GM12874 (cell line): Measurements from ENCODE around the gene FBXL16.

Experiments used
- TF ChIP-seq, protein P1 (sequence below): IDR thresholded peaks from 2 replicates; pipeline ENCODE4 v1.5.1; 2011; ENCODE audit warnings: low read depth, mild to moderate bottlenecking, control low read depth, low read length, moderate library complexity; ENCODE audit not compliant: insufficient read depth

The FBXL16 gene

DNA sequence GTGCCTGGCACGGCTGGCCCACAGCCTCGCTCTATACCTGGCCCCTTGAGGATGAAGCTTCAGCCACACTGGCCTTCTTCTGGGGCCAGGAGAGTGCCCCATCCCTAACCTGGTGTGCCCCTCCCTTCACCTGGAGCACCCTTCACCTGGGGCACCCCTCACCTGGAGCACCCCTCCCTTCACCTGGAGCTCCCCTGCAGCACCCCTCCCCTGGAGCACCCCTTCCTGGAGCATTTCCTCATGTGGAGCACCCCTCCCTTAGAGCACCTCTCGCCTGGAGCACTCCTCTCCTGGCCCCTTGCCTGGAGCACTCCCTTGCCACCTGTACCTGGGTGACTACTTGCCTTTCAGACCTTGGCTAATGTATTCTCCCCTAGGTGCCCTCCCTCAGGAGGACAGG, 2.4 kb upstream of the FBXL16 start:
- TF ChIP-seq, protein P1, sequence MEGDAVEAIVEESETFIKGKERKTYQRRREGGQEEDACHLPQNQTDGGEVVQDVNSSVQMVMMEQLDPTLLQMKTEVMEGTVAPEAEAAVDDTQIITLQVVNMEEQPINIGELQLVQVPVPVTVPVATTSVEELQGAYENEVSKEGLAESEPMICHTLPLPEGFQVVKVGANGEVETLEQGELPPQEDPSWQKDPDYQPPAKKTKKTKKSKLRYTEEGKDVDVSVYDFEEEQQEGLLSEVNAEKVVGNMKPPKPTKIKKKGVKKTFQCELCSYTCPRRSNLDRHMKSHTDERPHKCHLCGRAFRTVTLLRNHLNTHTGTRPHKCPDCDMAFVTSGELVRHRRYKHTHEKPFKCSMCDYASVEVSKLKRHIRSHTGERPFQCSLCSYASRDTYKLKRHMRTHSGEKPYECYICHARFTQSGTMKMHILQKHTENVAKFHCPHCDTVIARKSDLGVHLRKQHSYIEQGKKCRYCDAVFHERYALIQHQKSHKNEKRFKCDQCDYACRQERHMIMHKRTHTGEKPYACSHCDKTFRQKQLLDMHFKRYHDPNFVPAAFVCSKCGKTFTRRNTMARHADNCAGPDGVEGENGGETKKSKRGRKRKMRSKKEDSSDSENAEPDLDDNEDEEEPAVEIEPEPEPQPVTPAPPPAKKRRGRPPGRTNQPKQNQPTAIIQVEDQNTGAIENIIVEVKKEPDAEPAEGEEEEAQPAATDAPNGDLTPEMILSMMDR, result no peak

DNA sequence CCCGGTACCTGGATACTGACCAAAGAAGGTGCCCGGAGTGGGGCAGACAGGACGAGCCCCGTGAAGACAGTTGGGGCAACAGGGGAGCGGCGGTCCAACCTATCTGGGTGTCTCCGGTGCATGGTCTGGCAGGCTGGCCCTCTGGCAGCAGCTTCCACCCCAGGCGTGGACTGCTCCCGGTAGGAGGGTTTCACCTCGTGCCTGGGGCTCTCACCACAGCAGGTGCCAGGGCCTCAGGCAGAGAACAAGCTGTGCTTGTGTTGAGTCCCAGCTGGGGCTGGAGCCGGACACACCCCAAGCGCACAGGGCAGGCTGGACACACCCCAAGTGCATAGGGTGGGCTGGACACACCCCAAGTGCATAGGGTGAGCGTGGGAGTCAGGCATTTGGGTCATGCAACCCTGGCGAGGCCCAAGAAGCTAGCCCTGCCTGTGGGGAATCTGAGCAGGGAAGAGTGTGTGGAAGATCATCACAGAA, 1.5 kb upstream of the FBXL16 start:
- TF ChIP-seq, protein P1, result no peak

DNA sequence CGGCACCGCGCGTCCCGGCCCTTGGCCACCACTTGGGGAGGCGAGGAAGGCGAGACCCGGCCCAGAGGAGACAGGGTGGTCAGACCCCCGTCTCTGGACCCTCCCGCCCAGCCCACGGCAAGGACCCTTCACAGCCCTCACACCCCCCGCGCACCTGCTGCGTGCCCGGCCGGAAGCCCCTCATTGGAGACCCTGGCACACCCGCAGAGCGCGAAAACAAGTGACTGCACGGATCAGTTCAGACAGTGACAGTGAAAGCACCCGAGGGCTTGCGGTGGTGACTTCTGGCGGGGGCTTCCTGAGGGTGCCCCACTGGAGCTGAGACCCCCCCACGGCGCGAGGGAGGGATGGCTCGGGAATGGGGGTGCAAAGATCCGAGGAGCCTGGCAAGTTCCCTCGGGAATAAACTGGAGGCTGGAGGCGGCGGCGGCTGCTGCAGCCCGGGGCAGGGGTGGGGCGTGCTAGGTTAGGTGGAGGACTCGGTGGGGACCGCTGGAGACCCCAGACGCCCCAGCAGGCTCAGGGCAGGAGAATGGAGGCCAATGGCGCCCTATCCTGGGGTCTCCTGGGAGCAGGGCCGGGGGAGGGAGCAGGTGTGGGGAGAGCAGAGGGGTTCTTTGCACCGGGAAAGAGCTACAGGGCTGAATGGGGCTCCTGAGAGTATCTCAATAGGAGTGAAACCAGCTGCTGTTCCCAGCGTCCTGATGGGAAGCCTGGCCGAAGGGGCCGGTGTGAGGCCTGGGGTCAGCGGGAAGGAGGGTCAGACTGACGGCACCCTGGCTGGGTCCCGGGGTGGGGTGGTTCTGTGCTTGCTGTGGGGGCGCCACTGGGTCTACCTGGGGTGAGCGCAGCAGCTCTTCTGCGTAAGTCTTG, 824 bp upstream of the FBXL16 start:
- TF ChIP-seq, protein P1, result no peak

- TF ChIP-seq, protein P1, result no peak
Observed at GRCh38 chr16:704552-705380, 835 bp downstream of the FBXL16 start.

- TF ChIP-seq, protein P1, result no peak
Observed at GRCh38 chr16:704047-704446, 1.6 kb downstream of the FBXL16 start.

DNA sequence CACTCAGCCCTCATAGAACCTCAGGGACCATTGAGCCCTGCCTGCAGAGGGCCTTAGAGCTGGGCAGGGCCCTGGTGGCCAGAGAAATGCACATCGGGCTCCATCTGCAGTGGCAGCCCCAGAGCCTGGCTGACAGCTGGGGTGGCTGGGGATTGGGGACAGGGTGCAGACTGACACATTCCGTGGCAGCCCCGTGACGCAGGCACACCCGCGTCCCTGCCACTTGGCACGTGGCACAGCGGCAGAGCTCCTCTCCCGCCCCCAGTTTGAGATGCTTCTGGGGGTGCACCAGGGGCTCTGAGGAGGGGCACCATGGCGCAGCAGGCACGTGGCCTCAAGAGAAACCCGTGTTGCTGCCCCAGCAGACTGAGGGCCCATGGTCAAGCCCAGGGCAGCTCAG, 2.2 kb downstream of the FBXL16 start:
- TF ChIP-seq, protein P1, result no peak

DNA sequence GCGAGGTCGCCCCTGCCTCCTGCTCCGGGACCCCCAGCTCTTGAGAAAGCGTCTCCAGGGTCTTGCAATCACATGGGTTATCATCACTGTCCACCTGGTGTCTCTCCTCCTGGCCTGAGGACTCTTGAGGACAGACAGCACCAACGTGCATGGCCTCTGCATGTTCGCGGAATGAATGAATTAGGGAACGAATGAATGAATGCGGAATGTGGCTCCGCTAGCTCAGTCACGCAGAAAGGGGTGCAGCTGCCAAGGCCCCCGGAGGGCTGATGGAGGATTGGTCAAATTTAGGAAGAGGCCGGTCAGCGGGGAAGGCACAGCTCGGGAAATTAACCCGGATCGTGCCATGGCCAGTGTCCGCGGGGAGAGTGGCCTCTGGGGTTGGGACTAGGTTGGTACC, 3.3 kb downstream of the FBXL16 start:
- TF ChIP-seq, protein P1, result no peak
